Nephron (organoid): ENCODE data around the gene SLC18A3.

Experiments used
- H3K27ac Mint-ChIP-seq, 3 experiments: 2 replicates each; pipeline ENCODE4 v1.8.0; 2020; ENCODE audit warnings: mixed read lengths in 3 of 3, mild to moderate bottlenecking in 2 of 3, moderate library complexity in 1 of 3
- H3K27me3 Mint-ChIP-seq: 2 replicates; pipeline ENCODE4 v1.8.0; 2021; ENCODE audit warnings: low read depth, mild to moderate bottlenecking, moderate library complexity, mixed read lengths
- H3K36me3 Mint-ChIP-seq: 2 replicates; pipeline ENCODE4 v1.8.0; 2020; ENCODE audit warnings: low read depth, mixed read lengths
- H3K4me1 Mint-ChIP-seq: 2 replicates; pipeline ENCODE4 v1.8.0; 2020; ENCODE audit warnings: mixed read lengths
- H3K4me3 Mint-ChIP-seq, 3 experiments: 2 replicates each; pipeline ENCODE4 v1.8.0; 2020; ENCODE audit warnings: mild to moderate bottlenecking in 3 of 3, mixed read lengths in 3 of 3, moderate library complexity in 2 of 3
- H3K9me3 Mint-ChIP-seq: 2 replicates; pipeline ENCODE4 v1.8.0; 2020; ENCODE audit warnings: mixed read lengths
- TF ChIP-seq, protein P1 (sequence below), 3 experiments: fragments of 200-600 bp; sonication (generic); IDR thresholded peaks; one replicate each; pipeline ENCODE4 v1.5.0; 2021; ENCODE audit warnings: antibody characterized with exemption in 3 of 3; ENCODE audit not compliant: unreplicated experiment in 3 of 3

Gene SLC18A3

DNA sequence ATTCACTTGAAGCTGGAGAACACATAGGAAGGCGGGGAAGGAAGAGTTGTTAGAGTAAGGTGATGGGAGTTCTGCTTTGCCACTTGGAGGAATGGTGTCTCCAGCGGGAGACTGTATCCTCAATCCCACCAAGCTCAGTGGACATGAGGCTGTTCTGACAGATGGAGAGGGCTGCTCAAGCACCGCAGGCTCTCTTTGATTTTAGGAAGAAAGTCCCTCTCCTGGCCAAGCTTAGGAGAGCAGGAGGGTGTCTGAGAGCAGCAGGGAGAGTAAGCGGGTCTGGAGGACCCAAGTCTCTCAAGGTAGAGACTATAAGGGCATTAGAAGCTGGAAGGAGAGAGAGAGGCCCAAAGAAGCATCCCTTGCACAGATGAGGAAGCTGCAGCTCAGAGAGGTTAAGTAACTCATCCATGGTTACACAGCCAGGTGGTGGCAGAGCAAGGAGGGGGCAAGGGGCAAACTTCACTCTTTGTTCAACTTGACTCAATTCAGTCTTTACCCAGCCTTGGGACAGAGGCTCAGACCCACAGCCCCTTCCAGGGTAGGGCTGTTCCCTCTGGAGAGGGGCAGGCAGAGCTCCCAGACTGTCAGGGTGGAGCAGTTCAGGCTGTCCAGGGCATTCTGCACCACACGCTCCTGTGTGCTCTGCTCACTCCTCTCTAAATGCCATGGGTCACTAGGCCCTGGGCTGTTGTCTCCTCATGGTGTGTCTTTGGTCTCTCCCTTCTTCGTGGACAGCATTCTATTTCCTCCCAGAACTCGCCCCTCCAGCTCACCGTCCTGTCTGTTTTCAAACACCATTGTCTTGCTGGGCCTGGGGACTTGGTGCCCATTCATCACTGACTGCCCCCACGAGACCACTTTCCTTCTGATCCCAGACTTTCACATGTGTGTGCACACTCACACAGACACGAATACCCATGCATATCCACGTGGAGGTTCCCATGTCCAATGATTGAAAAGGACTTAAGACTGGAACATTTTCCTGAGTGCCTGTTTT is 12.6 kb downstream of the SLC18A3 start:
- no peaks in the 10 kb centered on the region for H3K4me1 Mint-ChIP-seq

DNA sequence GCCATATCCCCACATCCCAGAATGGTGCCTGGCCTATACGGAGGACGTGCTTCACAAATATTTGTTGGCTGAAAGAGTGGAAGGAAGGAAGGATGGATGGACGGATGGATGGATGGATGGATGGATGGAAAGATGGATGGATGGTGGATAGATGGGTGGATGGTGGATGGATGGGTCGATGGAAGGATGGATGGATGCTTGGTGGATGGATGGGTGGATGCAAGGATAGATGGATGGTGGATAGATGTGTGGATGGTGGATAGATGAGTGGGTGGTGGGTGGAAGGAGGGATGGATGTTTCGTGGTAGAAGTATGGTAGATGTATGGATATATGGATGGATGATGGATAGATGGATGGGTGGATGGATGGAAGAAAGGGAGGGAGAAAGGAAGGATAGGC is 14.5 kb downstream of the SLC18A3 start:
- Mint-ChIP-seq H3K27me3 (peaks cover 45% of the 10 kb centered on the region), H3K36me3 (no peaks in the 10 kb centered on the region), H3K4me1 (no peaks in the 10 kb centered on the region), H3K27ac (no peak overlapping the region), H3K4me3 (no peak overlapping the region), H3K9me3 (no peaks in the 10 kb centered on the region)
- TF ChIP-seq, protein P1, sequence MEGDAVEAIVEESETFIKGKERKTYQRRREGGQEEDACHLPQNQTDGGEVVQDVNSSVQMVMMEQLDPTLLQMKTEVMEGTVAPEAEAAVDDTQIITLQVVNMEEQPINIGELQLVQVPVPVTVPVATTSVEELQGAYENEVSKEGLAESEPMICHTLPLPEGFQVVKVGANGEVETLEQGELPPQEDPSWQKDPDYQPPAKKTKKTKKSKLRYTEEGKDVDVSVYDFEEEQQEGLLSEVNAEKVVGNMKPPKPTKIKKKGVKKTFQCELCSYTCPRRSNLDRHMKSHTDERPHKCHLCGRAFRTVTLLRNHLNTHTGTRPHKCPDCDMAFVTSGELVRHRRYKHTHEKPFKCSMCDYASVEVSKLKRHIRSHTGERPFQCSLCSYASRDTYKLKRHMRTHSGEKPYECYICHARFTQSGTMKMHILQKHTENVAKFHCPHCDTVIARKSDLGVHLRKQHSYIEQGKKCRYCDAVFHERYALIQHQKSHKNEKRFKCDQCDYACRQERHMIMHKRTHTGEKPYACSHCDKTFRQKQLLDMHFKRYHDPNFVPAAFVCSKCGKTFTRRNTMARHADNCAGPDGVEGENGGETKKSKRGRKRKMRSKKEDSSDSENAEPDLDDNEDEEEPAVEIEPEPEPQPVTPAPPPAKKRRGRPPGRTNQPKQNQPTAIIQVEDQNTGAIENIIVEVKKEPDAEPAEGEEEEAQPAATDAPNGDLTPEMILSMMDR (IDR thresholded peaks at IDR 0.05; ENCODE audit: unreplicated experiment in 3 of 3) = no peak

More for the DNA sequence above, 12.6 kb downstream of the SLC18A3 start:
- TF ChIP-seq, protein P1 (IDR thresholded peaks at IDR 0.05; ENCODE audit: unreplicated experiment in 3 of 3) = no peak
- Mint-ChIP-seq H3K36me3 (no peaks in the 10 kb centered on the region), H3K9me3 (no peaks in the 10 kb centered on the region), H3K27me3 (peaks cover 64% of the 10 kb centered on the region), H3K4me3 (no peak overlapping the region), H3K27ac (no peak overlapping the region)

DNA sequence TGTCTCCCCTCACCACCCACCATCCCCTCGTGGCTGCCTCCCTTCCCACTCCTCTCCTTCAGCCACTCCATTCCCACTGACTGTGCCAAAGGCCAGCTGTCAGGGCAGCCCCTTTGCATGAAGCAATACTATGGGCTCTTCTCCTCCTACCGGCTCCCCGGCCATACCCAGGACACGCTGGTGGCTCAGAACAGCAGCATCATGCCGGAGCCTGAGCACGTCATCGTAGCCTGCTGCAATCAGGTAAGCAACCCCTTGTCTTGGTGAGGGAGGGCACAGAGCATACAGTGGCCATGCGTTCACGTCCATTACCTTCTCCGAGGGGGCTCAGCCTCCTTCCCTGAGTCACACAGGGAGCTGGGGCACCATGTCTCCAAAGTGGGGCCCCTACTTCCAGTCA is 15.3 kb downstream of the SLC18A3 start:
- no peak overlapping the region for H3K4me3 Mint-ChIP-seq
- H3K4me1 Mint-ChIP-seq = no peaks in the 10 kb centered on the region
- no peaks in the 10 kb centered on the region for H3K36me3 Mint-ChIP-seq
- peaks cover 37% of the 10 kb centered on the region for H3K27me3 Mint-ChIP-seq
- TF ChIP-seq, protein P1 (IDR thresholded peaks at IDR 0.05; ENCODE audit: unreplicated experiment in 3 of 3) = no peak
- H3K27ac Mint-ChIP-seq = no peak overlapping the region
- H3K9me3 Mint-ChIP-seq = no peaks in the 10 kb centered on the region

DNA sequence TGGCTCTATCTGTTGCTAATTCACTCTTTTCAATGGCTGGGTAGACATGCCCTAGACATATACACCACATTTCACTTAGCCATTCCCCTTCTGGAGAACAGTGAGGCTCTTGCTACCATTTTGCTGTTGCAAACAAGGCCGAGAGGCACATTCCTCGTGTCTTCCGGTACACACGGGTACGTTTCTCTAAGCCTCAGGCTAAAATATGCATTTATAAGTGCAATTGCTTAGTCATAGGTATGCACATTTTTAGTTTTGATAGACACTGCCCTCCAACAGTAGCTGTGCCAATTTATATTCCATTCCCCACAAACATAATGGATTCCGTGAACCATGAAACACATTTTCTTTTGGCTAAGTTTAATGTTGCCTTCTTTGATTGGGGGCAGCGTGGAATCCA is 16.9 kb downstream of the SLC18A3 start:
- Mint-ChIP-seq H3K4me3 (no peak overlapping the region), H3K27me3 (peaks cover 22% of the 10 kb centered on the region), H3K9me3 (no peaks in the 10 kb centered on the region), H3K27ac (no peak overlapping the region), H3K36me3 (no peaks in the 10 kb centered on the region), H3K4me1 (no peaks in the 10 kb centered on the region)
- TF ChIP-seq, protein P1 (IDR thresholded peaks at IDR 0.05; ENCODE audit: unreplicated experiment in 3 of 3) = no peak

DNA sequence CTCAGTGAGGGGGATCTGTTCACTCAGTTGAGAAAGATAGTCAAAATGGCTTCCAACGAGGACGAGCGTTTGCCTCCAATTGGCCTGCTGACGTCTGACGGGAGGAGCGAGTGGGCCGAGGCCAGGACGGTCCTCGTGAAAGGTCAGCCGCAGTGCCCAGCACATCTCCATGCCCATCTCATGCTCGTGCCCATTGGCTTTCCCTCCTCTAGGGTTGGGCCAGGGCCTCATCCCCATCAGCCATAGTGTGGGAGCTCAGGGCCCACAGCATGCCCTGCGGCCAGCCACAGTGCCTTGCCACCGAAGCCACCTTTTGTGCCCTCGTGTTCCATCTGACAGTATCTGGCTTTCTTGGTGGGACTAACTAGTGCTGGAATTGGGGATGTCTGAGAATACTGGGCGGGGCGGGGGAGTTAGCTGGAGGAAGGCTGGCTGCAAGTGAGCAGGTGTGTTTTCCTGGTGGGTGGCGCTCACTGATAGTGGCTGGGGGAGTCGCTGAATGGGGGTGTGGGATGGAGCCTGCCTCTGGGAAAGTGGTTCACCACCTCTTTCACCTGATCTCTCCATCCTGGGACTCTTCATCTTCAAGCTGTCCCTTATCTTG is 17.6 kb downstream of the SLC18A3 start:
- H3K27me3 Mint-ChIP-seq = peaks cover 15% of the 10 kb centered on the region
- H3K4me3 Mint-ChIP-seq = no peak overlapping the region
- TF ChIP-seq, protein P1 (IDR thresholded peaks at IDR 0.05; ENCODE audit: unreplicated experiment in 3 of 3) = no peak
- H3K36me3 Mint-ChIP-seq = no peaks in the 10 kb centered on the region
- no peaks in the 10 kb centered on the region for H3K4me1 Mint-ChIP-seq
- H3K9me3 Mint-ChIP-seq = no peaks in the 10 kb centered on the region
- no peak overlapping the region for H3K27ac Mint-ChIP-seq
